Activated CD4-positive, alpha-beta T cell treated with anti-CD3 and anti-CD28 coated beads for 4 hours (primary cell): ENCODE data around the gene STRN3.

Experiments
- DNase-seq, 2 donors: peaks; one replicate each; pipeline ENCODE4 v3.0.0-alpha.2; 2020

Gene STRN3

GRCh38 chr14:30869551-30870155, 156.5 kb downstream of the STRN3 start:
- DNase-seq: no peak

DNA sequence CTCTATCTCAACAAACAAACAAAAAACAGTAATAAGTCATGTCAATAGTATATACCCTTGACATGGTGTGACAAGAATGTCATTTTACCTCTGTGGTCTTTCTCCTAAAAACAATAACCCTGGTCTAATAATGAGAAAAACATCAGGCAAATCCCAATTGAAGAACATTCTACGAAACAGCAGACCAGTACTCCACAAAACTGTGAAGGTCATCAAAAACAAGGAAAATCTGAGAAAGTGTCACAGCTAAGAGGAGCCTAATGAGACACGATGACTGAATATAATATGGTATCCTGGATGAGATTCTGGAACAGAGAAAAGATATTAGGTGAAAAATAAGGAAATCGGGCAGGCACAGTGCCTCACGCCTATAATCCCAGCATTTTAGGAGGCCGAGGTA, 157.4 kb downstream of the STRN3 start:
- DNase-seq: no peak

DNA sequence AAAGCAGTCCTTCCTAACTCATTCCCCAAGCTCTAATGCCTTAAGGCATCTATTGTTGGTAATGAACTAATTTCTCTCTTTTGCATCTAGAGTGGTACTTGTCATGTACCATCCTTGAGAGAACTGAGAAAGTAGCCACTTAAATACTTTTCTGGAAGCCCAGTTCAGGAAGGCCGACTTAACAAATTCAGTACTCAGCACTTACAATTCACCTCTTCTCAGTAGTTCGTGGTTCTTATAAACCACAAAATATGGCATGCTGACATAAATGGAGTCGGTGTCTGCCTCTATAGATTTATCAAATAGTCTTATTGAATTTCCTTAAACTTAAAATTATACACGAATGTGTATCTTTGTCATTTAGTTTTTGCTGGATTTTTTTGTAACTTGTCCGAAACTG, 161.2 kb downstream of the STRN3 start:
- DNase-seq: no peak

DNA sequence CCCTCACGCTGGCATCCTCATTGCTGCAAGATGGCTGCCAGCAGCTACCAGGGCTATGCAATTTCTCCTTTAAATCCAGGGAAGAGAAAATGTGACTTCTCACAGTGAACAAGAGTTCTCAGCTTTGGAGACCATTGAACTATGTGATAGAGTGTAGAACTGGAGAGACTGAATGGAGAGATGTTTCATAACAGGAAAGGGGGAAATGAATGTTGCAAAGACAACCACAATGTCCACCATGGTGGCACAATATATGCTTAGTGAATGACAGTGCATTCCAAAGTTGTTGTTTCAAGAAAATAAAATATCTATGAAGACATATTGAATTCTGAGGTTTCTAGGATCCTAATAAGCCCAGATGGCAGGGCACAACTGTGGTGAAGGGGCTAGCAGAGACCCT, 165.0 kb downstream of the STRN3 start:
- no peak for DNase-seq

GRCh38 chr14:30855345-30856037, 170.7 kb downstream of the STRN3 start:
- DNase-seq: no peak

GRCh38 chr14:30854492-30854891, 171.7 kb downstream of the STRN3 start:
- DNase-seq: no peak

GRCh38 chr14:30853946-30854345, 172.2 kb downstream of the STRN3 start:
- DNase-seq: no peak

GRCh38 chr14:30849983-30850382, 176.2 kb downstream of the STRN3 start:
- no peak for DNase-seq

DNA sequence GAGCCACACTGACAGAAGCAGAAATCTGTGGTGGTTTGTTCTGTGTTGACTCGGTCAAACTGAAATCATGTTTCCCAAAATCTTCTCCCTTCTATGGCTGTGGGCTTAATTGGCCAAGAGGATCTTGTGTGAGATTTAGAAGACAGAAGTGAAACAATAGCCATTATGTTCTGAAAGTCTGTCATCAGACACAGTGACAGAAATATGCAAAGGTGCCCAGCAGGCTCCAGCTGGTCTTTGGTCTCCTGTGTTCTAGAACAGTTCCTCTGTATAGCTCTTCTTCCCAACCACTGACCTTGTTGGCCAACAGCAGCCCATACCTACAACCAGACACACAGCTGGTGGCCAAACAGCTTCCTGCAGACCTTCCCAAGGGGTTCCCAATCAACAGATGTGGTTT, 176.8 kb downstream of the STRN3 start:
- DNase-seq: no peak

- DNase-seq: no peak
Measured at GRCh38 chr14:30848449-30849240, 177.5 kb downstream of the STRN3 start.
